ENCODE measurements around the gene TMEM50A. TPM values are rescaled to one million over a fixed set of nuclear protein-coding genes. Genes with fewer than 3 reads are reported as not detected.
"Not testable (repeated sequence)": the region's sequence is repeated elsewhere in the genome, so short reads cannot be mapped to it uniquely, and the experiment has no call there.

Gene TMEM50A
- polyA plus RNA-seq (ENCODE audit: insufficient read length in 4 of 4): 100 to 1,000 TPM; 126 to 139 (median 137) TPM

DNA sequence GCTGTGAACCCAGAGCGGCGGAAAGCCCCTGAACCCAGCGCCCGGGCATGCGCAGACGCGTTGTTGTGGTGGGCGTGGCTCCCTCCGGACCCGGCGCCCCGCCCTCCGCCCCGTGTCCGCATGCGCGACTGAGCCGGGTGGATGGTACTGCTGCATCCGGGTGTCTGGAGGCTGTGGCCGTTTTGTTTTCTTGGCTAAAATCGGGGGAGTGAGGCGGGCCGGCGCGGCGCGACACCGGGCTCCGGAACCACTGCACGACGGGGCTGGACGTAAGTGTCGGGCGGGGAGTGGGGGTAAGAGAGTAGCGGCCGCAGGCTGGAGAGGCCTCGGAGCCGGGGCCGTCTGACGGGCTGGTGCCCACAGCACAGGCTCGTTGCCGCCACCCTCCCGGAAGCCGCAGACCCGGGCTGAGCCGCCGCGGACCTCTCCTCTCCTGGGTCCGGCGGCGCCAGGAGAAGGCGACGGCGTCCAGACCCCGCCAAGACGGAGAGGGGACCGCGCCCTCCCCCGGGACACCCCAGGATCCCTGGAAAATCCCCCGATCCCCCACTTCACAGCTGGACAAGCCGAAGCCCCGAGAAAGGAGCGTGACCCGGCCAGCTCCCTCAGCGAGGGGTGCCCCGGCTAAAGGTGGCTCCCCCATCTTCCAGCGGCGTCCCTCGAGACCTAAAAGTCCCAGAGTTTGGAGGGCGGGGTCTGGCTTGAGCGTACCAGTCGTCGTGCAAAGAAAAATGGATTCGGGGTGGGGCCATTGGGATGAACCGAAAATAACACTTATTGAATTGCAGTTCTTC lies at the start of gene TMEM50A:
TMEM50A (plus strand) TSS at position 147 of the 794 bp plus-strand sequence. CDS start 2,153 bp downstream, outside the sequence.
- peak; percentile 68 to 79 (median 75) for DNase-seq (ENCODE audit: low read depth in 4 of 4, low spot score in 3 of 4)

DNA sequence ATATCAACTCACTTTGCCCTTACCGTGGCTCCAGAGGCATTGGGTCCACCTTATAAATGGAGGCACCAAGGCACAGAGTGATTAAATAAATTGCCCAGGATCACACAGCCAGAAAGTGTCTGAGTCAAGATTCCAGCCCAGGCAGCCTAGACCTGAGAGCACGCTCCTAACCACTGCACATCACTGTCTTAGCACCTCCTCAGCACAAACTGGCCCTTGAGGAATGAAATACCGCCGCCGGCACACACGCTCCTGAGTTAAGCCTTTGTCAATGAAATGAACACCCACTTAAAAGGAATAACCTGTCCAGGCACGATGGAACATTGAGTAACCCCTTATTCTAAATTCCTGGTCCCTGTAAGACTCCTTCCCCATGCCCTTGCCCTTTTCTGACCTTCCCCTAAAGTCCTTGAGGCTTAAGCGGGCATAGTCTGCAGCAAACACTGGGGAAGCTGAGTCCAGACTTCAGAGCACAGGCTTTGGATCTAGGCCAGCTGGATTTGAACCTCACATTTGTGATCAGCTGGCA lies 49.5 kb upstream of the TMEM50A start:
- DNase-seq (ENCODE audit: low read depth in 4 of 4, low spot score in 3 of 4): not testable (repeated sequence)

DNA sequence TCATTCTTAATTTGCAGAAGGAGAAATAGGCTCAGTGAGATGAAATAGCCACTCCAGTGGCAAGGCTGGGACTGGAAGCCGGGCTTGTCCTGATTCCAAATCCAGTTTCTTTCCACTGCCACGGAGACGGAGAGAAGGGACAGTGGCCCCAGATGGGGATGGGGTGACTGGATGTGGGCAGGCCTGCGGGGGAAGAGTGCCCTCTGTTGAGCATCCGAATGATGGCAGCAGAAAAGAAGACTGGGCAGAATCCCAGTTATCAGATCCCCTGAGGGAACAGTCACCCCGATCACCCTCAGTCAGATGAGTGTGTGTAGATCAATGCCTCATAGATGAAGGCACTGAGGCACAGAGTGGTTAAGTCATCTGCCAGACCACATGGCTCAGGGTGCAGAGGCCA lies 48.1 kb upstream of the TMEM50A start:
- not testable (repeated sequence) for DNase-seq (ENCODE audit: low read depth in 4 of 4, low spot score in 3 of 4)

GRCh38 chr1:25293426-25293825 lies 44.7 kb upstream of the TMEM50A start:
- DNase-seq (ENCODE audit: low read depth in 4 of 4, low spot score in 3 of 4): not testable (repeated sequence)

GRCh38 chr1:25294889-25295826 lies 43.0 kb upstream of the TMEM50A start:
- not testable (repeated sequence) for DNase-seq (ENCODE audit: low read depth in 4 of 4, low spot score in 3 of 4)

DNA sequence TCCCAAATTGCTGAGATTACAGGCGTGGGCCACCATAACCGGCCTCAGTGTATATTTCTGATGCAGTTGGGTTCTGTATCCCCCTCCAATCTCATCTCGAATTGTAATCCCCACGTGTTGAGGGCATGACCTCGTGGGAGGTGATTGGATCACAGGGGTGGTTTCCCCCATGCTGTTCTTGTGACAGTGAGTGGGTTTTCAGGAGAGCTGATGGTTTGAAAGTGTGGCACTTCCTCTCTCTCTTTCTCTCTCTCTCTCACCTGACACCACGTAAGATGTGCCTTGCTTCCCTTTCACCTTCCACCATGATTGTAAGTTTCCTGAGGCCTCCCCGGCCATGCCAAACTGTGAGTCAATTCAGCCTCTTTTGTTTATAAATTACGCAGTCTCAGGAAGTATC lies 41.6 kb upstream of the TMEM50A start:
- not testable (repeated sequence) for DNase-seq (ENCODE audit: low read depth in 4 of 4, low spot score in 3 of 4)

GRCh38 chr1:25300729-25301128 lies 37.4 kb upstream of the TMEM50A start:
- not testable (repeated sequence) for DNase-seq (ENCODE audit: low read depth in 4 of 4, low spot score in 3 of 4)

DNA sequence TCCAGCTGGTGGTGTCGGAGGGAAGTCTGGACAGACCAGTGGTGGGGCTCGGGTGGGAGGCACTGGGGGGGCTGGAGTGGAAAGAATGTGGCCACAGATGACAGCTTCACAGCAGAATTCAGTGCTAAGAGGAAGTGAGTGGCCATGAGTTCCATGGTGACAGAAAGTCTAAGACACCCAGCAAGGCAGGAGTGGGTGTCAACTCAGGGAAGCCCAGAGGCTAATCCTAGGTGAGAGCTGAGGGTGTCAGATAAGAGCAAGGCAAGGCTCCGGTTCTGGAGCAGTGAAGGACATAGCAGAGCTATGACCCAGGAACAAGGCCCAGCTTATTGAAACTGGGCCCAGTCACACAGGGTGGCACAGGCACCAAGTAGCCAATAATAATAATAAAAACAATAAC lies 35.8 kb upstream of the TMEM50A start:
- DNase-seq (ENCODE audit: low read depth in 4 of 4, low spot score in 3 of 4): not testable (repeated sequence)

DNA sequence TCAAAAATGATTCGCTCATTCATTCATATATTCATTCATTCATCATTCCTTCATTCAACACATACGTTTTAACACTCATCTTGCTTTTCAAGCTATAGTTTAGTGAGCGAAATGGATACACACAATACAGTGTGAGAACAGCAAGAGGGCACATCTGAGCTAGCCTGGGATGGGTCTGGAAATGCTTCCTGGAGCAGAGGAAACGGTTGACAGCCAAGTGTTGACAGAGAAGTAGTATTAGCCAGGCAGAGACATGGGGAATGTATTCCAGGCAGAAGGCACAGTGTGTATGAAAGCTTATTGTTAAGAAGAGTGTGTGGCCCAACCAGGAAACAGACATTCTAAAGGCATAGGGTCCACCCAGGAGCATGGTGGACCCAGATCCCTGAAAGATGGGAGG lies 33.2 kb upstream of the TMEM50A start:
- DNase-seq (ENCODE audit: low read depth in 4 of 4, low spot score in 3 of 4): not testable (repeated sequence)

DNA sequence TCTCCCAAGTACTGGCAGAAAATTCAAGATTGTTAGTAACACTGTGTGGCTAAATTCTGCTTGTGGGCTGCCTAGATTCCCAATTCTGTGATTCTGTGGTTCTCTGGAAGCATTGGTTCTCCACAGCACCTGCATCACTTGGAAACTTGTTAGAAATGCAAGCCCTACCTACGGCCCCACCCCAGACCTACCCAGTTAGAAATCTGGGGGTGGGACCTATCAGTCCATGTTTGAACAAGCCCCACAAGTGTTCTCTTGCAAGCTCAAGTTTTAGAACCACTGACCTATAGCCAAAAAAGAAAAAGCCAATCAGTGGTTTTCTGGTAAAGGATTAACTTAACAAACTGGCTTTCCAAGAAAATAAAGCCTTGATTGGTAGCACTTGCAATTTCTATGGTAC lies 30.0 kb upstream of the TMEM50A start:
- DNase-seq (ENCODE audit: low read depth in 4 of 4, low spot score in 3 of 4): not testable (repeated sequence)

GRCh38 chr1:25309085-25309484 lies 29.0 kb upstream of the TMEM50A start:
- not testable (repeated sequence) for DNase-seq (ENCODE audit: low read depth in 4 of 4, low spot score in 3 of 4)

GRCh38 chr1:25309486-25309885 lies 28.6 kb upstream of the TMEM50A start:
- not testable (repeated sequence) for DNase-seq (ENCODE audit: low read depth in 4 of 4, low spot score in 3 of 4)

DNA sequence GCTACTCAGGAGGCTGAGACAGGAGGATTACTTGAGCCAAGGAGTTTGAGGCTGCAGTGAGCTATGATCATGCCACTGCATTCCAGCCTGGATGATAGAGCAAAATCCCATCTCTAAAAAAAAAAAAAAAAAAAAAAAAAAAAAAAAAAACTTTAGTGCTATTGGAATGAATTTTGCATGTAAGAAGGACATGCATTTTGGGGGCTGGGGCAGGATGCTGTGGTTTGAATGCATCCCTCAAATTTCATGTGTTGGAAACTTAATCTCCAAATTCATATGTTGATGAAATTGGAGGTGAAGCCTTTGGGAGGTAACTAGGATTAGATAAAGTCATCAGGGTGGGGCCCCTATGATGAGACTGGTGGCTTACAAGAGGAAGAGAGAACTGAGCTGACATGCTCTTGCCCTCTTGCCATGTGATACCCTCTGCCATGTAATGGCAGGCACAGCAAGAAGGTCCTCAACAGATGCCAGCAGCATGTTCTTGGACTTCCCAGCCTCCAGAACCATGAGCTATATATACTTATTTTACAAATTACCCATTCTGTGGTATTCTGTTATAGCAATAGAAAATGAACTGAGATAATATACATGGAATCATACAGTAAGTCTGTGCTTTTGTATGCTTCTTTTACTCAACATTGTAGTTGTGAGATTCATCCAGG lies 25.2 kb upstream of the TMEM50A start:
- not testable (repeated sequence) for DNase-seq (ENCODE audit: low read depth in 4 of 4, low spot score in 3 of 4)

GRCh38 chr1:25320314-25320938 lies 17.7 kb upstream of the TMEM50A start:
- DNase-seq (ENCODE audit: low read depth in 4 of 4, low spot score in 3 of 4): not testable (repeated sequence)

- not testable (repeated sequence) for DNase-seq (ENCODE audit: low read depth in 4 of 4, low spot score in 3 of 4)
Measured at GRCh38 chr1:25322127-25322526, 16.0 kb upstream of the TMEM50A start.

DNA sequence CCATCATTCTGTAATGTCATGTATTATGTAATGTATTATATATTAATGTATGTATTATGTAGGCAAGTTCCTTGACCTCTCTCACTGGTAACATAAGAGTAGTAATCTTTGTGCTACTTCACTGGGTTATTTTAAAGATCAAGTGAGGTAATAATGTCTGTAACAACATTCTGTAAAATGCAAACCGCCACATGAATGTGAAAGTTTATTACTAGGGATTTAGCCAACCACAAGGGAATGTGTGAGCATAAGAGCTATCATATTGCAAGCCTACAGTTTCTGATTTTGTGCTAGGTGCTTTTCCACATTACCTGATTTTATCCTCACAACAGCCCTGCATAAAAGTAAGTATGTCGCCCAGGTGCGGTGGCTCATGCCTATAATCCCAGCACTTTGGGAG lies 13.7 kb upstream of the TMEM50A start:
- DNase-seq (ENCODE audit: low read depth in 4 of 4, low spot score in 3 of 4): not testable (repeated sequence)

DNA sequence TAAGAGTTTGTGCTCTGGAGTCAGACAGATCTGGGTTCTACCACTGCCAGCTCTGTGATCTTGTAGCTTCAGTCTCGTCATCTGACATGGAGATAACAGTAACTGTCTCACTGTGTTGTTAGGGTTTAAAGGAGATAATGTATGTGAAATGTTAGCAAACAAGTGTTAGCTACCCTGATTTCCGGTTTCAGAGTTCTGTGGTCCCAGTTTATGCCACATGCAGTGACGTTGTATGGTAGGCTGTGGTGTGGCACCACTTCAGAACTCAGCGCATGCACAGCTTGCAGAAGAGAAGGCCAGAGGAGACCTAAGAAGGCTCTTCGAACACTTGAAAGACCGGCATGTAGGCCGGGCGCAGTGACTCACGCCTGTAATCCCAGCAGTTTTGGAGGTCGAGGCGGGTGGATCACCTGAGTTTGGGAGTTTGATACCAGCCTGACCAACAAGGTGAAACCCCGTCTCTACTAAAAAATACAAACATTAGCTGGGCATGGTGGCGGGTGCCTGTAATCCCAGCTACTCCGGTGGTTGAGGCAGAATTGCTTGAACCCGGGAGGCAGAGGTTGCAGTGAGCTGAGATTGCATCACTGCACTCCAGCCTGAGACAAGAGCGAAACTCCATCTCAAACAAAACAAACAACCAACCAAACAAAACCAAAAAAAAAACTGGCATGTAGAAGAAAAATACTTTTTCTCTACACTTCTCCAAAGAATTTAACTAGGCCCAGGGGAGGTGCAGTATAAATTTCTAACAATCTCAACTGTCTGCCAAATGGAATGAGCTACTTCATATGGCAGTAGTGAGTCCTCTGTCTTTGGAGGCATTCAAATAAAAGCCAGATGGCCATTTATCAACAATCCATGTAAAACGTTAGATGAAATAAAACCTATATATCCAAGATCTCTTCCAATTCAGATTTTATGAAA lies 10.0 kb upstream of the TMEM50A start:
- DNase-seq (ENCODE audit: low read depth in 4 of 4, low spot score in 3 of 4): not testable (repeated sequence)

DNA sequence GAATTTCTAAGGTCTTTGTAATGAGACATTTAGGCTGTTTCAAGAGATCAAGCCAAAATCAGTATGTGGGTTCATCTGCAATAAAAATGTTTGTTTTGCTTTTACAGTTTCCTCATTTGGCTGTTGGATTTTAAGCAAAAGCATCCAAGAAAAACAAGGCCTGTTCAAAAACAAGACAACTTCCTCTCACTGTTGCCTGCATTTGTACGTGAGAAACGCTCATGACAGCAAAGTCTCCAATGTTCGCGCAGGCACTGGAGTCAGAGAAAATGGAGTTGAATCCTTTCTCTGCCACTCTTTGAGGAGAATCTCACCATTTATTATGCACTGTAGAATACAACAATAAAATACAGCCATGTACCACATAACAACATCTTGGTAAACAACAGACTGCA lies 9.3 kb upstream of the TMEM50A start:
- DNase-seq (ENCODE audit: low read depth in 4 of 4, low spot score in 3 of 4): not testable (repeated sequence)

DNA sequence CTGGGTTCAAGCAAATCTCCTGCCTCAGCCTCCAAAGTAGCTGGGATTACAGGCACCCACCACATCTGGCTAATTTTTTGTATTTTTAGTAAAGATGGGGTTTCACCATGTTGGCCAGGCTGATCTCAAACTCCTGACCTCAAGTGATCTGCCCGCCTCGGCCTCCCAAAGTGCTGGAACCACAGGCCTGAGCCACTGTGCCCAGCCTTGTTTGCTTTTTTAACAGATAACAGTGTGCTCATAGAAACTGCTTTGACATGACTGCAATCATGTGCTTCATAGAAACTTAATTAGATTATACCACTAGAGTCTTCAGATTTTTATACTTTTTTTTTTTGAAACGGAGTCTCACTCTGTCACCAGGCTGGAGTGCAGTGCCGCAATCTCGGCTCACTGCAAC lies 8.8 kb upstream of the TMEM50A start:
- not testable (repeated sequence) for DNase-seq (ENCODE audit: low read depth in 4 of 4, low spot score in 3 of 4)
